NCI-H524 (cell line): ENCODE measurements around the gene GBGT1.
"Not testable (repeated sequence)": the region's sequence is repeated elsewhere in the genome, so short reads cannot be mapped to it uniquely, and the experiment has no call there.

Experiments used
- DNase-seq, 2 experiments: peaks; one replicate each; lab custom pipeline; 2025; lab: John Stamatoyannopoulos, UW

GBGT1 gene

DNA sequence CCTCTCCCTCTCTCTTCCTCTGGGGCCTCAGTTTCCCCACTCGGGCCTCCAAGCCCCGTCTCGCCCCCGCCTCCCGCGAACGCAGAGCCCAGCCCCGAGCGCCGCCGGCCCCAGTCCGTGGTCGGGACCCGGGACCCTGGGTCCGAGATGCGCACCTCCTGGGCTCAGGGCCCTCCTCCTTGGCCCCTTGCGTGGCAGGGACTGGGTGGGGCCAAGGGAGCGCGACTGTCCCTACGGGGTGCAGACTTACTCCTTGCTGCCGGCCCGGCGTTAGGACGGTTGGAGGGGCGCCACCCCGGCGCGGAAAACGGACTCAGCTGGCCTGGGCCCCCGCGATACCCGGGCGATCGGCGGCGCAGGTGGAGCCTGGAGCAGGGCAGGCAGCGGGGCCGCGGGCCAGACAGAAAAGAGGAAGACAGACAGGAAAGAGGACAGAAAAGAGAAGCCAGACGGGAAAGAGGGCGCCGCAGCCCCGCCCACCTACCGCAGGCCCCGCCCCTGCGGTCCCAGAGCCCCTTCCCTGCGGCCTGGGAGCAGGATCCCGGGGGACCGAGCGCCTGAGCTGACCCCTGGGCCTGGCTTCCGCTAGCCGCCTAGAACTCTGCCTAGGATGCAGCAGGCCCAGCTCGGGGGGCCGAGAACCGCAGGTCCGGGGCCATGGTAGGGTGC is at the start of gene GBGT1:
TSS of gene GBGT1 (minus strand) at position 411 of the 669 bp plus-strand sequence. CDS start 1,502 bp downstream, outside the sequence.
- DNase-seq: no peak

DNA sequence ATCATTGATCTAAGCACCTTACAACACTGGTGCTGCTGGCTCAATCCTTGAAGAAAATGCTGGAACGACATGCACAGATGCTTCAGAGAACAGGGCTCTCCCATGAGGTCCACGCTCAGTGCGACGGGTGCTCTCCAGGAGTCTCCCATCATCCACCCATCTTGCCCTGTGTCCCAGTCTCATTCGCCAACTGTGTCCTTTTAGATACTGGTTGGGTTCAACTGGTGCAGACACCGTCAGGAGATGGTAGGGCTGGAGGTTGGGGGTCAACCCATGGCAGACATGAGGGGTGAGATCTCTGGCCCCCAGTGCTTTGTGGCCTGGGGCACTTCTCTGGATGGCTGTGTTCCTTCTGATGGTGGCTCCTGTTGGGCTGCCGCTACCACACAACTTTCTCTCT is 46.9 kb upstream of the GBGT1 start:
- DNase-seq: no peak

DNA sequence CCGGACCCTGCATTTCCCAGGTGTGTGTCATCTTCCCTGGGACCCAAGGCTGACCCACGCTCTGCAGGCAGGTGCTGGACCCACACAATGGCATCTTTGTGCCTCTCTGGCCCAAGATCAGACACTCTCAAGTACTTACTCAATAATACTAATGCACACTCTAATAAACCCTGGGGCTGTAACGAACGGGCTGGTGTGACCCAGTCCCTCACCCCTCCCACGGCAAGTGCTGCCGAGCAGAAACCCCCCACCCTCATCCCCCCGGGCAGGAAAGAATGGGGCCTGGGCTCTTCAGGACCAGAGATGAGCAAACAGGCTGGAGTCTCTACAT is 46.5 kb upstream of the GBGT1 start:
- no peak for DNase-seq

DNA sequence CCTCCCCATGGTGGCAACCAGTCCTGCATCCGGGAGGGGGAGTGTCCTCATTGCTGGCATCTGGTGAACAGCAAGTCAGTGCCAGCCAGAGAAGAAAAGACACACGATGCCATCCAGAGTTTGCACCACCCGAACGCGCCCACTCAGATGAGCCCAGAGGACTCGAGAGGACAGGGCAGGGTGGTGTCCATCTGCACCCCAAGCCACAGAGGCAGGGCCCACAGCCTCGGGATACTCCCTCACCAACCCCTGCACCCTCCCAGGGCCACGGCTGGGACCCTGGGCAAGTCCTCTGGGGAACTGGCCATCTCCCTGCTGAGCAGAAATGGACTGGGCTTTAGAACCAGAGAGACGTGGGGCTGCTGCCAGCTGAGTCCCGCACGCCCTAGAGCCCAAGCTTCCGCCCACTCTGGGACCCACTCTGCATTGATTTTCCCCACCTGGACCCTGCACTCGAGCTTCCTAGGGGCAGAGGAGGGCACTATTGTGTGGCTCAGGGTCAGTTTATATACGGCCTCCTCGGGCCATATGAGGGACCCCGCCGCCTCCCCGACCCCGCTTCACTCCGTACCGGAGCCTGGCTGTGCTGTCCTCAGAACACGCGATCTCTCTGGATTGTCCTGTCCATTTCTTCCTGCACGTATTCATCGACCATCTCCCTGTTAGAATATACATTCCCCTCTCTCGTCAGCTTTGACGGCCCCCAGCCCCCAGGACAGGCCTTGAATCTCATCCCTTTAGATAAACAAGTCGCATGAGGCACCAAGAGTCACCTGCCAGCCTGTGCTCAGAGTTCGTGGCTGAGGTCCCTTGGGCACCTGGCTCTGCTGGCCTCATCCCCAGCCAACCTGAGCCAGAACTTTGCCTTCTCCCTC is 45.9 kb upstream of the GBGT1 start:
- not testable (repeated sequence) for DNase-seq

DNA sequence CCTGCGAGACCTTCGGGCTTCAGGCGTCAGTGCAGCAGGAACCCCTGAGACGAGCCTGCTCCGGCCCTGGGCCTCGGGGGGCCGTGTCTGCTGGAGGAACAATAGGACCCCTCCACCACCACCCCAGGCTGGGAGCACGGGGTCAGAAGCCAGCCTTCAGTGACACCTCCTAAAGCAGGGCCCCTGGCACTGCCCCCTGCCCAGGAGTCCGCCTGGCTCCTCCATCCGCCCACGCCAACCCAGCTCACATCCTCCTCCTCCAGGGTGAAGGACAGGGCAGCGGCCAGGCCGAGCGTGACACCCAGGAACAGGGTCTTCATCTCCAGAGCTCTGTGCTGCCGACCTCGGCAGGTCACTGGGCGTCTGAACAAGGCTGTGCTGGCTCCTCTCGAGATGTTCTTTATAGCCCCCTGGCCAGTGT is 45.2 kb upstream of the GBGT1 start, which contains the start of gene OBP2B:
TSS of gene OBP2B (minus strand) at position 371 of the 421 bp plus-strand sequence. CDS start at position 320, 51 bp downstream.
- not testable (repeated sequence) for DNase-seq

DNA sequence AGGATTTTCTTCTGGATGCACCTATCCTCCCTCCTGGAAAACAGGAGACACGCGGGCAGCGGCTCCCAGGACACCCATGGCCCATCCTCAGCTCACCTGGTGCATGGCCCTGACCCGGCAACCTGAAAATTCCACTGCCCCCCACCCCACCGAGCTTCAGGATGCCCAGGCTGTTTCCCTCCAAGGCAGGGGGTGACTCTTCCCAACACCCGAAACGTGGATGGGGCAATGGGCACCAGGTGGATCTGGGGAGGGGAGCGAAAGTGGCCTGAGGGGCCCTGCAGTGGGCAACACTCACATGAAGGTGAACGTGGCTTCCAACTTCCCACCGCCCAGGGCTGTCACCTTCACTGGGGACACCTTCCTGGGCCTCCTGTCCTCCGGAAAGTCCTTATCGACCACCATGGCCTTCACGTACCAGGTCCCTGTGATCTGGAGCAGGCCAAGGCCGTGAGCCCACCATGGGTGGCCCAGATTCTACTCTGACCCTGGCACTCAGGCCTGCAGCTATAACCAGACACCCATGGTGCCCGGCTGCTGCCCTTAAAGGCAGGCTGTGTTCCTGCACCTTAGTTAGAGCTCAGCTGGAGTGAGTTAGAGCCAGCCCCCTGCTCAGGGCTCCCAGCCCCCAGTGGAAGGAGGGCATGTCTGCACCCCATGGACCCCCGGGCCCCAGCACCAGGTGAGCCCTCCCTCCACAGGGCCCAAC is 44.6 kb upstream of the GBGT1 start:
- DNase-seq: not testable (repeated sequence)

DNA sequence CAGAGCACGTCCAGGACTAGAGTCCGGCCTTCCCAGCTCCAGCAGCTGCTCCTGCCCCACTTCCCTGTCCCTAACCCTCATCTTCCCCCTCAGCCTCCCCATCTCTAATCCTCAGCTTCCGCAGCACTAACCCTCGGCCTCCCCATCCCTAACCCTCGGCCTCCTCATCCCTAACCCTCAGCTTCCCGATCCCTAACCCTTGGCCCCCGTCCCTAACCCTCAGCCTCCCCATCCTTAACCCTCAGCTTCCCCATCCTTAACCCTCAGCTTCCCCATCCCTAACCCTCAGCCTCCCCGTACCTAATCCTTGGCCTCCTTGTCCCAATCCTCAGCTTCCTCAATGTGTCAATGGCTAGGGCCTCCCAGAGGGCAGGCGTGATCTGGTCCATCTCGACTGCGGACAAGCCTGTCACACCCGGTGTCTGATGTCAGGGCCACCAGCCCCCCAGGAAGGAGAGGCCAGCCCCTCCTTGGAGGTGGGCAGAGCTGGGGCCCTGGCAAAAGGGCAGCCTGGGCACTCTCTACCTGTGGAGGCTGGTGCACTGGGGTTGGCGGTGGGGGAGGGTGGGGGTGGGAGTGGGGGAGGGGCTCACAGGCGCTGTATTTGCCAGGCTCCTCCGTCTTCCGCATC is 43.9 kb upstream of the GBGT1 start:
- DNase-seq: no peak

DNA sequence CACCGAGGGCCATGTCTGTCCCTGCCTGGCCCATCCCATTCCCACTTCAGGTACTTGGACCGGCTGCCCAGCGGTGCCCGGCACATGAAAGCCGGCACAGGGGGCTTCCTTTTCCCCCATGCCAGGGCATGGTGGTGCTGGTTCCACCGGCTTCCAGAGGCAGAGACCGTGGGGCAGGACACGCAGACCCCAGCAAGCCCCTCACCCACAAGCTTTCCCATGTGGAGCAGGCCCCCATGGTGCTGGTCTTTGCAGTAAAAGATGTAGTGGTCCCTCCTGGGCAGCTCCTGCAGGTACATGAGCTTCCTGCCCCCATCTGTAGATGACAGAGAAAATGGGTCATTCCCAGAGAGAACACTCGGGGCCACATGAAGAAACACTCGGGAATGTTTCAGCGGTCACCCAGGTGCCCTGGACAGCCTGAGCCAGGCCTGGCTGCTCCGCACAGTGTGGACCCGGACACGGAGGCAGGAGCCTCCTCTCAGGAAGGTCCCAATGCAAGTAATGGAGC is 43.4 kb upstream of the GBGT1 start:
- no peak for DNase-seq

DNA sequence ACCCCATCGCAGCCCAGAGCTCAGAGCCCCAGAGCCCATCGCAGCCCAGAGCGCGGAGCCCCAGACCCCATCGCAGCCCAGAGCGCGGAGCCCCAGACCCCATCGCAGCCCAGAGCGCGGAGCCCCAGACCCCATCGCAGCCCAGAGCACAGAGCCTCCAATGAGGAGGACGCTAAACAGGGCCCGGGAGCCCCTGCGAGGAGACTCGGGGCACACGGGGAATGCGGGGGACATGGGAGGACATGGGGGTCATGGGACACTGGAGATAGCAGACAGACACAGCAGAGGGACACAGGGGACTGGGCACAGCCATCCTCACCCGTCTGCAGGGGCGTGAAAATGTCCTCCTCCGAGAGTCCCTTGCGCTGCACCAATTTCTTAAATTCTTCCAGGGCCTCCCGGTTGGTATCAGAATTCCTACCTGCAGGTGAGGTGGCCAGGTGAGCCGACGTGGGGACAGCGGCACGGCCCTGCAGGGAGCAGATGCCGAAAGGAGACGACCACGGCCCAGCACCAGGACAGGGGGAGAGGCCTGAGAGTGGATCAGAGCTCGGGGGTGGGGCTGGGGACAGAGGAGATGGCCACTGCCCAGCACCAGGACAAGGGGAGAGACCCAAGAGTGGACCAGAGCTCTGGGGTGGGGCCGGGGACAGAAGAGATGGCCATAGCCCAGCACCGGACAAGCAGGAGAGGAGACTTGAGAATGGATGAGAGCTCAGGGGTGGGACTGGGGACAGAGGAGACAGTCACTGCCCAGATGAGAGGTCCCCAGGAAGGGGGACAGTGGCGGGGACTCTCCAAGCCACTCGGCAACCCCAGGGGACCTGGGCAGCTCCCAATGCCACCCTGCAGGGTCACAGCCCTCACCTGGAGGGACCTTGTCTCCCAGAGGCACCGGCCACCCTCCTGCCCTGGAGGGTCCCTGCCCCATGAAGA is 42.5 kb upstream of the GBGT1 start:
- DNase-seq: no peak

DNA sequence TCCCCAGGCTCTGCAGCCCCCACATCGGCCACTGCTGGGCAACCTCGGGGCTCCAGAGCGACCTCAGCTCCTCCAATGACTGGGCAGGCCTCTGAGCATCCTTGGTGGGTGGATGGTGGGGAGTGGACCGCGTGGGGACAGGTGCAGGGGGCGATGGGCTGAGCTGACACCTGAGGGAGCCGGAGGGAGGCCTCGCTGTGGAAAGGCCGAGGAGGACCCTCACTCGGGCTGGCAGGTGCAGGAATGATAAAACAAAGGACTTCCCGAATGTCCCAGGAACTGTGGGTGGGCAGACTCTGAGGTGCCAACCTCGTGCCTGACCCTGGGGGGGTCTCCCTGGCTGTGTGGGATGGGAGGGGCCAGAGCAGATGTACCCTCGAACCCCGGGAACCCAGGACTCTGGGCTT is 41.8 kb upstream of the GBGT1 start:
- DNase-seq: not testable (repeated sequence)

DNA sequence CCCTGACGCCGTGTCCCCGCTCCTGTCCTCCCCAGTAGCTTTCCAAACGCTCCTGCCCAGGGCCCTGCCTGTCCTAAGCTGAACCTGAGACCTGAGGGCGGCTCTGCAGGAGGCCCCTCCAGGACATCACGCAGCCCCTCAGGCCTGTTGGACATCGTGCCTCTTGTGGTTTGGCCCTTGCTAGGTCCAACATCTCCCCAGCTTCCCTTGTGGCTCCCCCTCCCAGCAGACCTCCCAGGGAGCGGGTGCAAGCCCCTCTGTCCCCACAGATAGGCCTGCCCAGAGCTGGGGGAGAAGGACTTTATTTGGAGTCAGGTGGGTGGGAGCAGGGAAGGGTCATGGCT is 41.3 kb upstream of the GBGT1 start:
- no peak for DNase-seq

DNA sequence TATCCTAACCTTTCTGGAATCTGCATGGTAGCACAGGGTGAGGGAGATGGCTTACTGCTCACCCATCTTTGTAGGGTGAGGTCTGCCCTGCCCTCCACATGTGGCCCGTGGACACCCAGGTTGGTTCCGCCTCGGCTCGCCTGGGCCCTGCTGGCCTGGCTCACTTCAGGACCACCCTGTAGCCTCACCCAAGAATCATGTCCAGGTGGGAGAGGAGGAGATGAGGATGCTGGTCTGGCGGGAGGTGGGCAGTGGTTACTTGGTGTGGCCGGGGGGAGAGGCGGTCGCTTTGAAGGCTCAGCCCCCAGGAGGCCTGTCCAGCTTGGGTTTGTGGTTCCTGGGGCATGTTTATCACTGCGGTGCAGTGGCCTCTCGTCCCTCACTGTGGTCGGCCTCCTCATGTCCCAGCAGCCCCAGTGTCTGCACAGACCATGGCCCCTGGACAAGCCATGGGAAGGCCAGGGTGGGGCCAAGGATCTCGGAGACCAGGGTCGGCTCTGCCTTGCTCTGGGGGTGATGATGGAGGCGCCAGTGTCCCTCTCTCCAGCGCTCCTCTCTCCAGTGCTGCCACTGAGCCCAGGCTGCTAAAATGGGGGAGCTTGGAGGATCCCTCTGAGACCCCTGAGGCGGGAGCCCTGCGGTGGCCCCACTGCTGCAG is 40.8 kb upstream of the GBGT1 start:
- DNase-seq: no peak

DNA sequence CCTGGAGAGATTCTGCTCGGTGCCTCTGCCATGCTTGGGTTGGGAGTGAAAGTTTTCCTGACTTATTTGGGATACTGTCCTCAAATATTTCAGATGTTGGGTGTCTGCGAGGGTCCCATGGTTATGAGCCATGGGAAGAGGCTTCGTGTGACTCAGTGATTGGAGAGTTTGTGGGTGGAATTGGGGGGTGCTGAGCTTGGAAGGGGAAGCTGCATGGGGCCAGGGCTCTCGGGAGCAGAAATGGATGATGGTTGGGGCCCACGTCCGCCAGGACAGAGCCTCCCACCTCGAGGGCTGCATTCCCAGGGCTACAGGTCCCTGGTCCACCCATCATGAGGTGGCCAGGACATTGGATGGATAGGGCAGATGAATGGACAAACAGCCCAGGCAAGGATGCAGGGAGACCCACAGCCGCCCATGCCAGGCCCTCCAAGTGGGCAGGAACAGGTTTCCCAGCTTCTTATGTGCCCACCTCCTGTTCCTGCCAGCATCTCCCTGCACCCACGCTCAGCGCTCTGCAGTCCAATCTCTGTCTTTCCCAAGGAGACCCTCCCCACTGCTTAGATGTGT is 39.9 kb upstream of the GBGT1 start:
- no peak for DNase-seq

DNA sequence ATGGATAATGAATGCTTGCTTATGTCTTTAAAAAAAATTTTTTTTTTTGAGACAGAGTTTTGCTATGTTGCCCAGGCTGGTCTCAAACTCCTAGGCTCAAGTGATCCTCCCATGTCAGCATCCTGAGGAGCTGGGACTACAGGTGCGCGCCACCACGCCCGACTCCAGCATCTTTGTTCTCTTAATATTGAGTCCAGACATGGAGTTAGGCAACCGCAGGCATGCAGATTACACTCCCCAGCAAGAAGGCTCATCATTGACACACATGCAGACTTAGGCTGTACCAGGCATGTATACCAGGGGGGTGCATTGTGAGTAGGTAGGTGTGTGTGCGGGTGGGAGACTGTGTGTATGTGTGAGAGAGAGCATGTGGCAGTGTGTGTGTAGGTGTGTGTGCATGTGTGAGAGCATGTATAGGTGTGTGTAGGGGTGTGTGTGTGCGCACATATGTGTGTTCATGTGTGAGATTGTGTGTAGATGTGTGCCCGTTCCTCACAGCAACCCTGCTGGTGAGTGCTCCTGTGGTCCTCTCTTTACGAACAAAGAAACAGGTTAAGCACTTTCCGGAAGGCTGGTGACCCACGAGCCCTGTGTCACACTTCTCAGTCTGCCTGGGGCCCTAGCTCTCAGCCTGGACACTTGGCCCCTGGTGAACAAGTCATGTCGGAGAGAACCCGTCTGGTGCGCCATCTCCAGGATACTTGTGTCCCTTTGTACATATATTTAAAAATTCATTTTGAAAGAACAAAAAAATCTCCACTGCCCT is 39.2 kb upstream of the GBGT1 start:
- no peak for DNase-seq

DNA sequence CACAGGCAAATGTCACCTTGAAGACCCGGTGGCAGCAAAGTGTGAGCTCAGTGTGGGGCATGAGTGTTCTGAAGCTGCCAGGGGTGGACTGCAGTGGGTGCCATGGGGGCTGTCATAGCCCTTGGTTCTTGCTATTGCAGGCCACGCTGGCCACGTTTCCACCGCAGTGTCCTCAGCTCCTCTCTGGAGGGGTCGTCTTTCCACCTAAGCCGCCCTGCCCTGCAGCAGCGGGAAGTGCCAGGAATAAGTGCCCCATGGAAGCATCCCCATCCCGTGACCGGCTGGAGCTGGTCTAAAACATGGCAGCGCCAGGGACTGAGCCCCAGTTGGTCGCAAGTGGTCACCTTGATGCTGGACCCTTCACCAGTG is 38.4 kb upstream of the GBGT1 start:
- no peak for DNase-seq

DNA sequence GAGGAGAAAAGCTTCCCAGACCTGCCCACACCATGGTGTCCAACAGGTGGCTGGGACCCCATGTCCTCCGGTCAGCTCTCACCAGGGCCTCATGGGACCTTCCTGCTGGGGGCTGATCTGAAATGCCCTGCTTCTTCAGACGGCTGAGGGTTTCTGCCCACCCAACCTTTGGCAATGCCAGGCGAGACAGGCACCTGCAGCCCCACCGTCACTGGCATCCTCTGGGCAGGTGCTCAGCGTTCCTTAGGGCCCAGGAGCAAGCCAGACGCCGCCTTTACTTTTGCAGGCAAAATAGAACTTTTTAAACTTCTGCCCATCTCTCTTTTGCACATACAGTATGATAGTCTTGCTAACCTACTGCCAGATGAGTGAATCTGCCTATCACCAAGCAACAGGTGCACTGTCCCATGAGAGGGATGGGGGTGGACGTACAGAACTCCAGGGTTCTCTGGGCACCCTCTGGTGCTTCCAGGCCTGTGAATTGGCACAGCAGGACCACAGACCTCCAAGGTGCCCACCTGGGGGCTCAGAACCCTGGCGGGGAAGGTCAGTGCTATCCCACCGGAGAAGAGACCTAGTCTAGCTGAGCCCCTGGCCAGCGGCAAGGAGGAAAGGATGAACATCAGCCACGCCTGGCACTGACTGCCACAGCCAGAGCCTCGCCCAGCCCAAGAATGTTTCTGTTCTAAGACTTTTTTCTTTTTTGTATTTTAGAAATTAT is 37.9 kb upstream of the GBGT1 start:
- DNase-seq: no peak

DNA sequence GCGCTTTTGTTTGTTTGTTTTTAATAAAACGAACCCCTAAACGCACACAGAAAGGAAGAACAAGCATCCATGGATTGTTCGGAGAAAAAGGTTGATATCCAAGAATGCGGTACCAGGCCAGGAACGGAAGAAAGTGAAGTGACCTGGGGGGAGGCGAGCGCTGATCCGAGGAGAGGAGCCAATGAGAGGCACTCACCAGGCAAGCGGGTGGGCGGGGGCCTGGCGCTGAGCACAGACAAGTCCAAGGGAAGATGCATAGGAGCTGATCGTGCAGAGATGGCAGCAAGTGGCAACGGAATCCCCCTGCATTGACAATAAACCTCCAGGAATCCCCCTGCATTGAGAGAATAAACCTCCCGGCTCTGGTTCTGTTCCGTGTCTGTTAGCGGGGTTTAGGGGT is 36.9 kb upstream of the GBGT1 start:
- DNase-seq: no peak

DNA sequence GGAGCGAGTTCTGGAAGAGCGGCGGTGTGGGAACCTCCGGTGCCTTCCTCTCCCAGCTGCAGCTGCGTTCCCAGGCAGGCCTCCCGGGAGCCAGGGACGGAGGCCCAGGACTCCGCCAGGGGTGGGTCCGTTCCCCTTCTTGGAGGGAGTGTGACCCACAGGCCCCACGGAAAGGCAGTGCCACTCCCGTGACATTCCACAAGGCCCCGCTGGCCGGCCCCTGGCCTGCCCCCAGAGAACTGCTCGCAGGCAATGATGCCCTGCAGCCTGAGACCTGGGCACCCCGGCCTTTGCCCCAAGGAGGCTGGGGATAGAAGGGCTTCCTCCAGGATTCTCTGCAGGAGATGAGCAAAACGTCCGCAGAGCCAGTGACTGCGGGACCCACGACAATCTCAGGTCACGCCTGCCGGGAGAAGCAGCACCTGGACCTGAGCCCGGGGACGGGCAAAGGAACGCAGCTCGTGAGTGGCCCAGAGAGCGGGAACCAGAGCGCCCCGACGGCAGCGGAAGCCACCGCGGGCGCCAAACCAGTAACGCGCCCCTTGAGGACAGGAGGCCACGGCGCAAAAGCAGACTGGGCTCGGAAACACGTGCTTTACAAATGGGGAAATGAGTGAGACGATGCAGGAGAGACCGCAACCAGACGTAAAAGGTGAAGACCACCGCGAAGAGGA is 36.1 kb upstream of the GBGT1 start:
- no peak for DNase-seq
